Brain pericyte (primary cell): ENCODE results near the gene TRAFD1.

ENCODE experiments used
- DNase-seq: peaks from one replicate; pipeline ENCODE4 v3.0.0-alpha.2; 2012; ENCODE audit warnings: low read depth, low spot score

TRAFD1 gene

GRCh38 chr12:112175361-112176155 is 50.2 kb downstream of the TRAFD1 start:
- no peak for DNase-seq

DNA sequence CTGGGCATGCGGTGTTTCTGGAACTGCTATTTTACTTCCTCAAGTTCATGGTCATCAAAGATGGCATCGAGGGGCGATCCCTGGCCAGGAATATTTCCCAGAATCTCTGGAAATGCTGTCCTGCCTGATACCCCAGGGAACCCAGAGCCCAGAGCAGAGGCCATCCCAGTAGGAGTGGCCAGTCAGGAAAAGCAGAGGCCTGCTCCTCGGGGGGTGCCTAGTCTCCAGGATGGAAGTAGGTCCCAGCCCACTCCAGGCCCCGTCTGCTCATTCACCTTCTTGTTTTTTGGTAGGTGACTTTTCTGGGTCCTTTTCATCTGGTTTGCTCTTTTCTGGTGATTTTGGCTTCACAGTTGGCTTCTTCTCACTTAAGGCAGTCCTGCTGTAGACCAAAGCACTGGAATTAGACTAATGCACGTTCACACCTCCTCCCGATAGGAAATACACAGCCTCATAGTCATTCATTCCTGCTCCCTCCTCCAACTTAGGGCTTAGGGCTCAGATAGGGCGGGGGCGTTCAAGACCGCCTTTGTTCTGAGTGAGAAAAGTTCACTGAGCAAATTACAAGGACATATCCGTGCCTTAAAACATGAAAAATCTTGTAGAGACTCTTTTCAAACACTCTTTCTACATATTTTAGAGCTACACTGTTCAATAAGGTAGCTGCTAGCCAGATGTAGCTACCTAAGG is 51.1 kb downstream of the TRAFD1 start:
- no peak for DNase-seq

GRCh38 chr12:112178796-112179195 is 53.4 kb downstream of the TRAFD1 start:
- no peak for DNase-seq

DNA sequence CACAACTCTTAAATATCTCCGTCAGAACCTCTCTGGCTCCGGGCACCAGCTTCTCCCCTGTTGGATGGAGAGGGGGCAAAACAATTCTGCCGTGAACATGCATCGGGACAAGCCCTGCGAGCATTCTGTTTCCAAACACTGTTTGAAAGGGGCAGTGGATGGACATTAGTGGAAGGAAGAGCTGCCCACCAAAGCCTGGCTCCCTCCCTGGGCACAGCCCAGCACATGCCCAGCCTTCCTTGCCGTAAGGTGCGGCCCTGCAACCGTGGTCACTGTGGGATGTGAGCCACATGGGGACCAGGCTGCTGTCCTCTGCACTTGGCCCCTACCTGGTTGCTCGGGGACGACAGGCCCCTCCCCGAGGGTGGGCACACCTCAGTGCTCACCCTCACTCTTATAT is 54.0 kb downstream of the TRAFD1 start:
- DNase-seq = no peak

- DNase-seq = no peak
These were observed 54.6 kb downstream of the TRAFD1 start for GRCh38 chr12:112179916-112180315.

GRCh38 chr12:112180422-112180821 is 55.1 kb downstream of the TRAFD1 start:
- DNase-seq = no peak

DNA sequence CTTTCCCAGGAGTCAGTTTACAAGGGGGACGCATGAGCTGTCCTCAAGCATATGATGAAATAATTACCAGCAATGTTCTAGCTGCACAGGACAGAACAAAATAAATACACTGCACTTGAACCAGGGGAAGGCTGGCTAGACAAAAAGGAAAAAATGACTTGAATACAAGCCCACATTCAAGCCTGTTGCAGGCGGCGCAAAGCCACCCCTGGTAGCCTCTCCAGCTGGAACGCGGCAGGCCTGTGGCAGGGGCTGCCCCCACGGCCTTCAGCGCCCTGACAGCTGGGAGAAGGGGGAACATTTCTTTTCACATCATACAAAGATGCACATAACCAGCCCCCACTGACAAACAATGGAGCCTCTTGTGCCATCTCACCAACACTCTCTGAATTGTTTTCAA is 57.1 kb downstream of the TRAFD1 start:
- DNase-seq = no peak

- DNase-seq = no peak
These were observed 58.0 kb downstream of the TRAFD1 start for GRCh38 chr12:112183141-112184021.

DNA sequence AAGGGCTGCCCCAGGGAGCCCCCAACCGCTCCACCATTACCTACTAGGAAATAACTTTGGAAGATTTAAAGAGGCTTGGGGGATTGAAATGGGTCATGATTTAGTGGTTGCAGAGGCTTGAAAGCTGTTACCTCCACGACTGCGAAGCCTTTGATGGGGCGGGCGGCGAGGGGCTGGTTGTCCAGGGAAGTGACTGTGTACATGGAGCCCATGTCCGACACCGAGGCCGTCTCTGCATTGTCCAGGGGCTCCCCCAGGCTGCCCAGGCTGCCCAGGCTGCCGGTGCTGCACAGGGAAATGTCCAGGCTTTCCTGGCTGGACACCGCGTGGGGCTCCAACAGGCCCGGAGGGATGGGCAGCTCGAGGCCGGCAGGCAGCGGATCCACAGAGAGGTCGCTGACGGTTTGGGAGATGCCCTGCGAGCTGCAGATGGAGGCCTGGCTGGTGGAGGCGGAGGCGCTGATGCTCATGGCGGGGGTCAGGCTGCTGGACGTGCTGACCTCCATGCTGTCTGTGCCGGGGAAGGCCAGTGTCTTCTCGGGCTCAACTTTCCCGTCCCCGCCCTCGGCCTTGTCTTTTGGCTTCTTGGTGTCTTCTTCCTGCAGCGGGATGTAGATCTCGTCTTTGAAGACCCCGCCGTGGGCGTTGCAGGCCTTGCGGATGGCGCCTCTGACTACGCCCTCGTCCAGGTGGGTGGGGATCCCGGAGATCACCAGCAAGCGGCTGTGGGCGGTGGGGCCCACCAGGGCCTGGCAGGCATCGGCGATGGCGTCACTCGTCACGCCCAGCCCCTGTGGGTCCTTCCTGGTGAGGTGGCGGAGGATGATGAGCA is 58.9 kb downstream of the TRAFD1 start:
- no peak for DNase-seq

GRCh38 chr12:112185093-112185923 is 59.9 kb downstream of the TRAFD1 start:
- DNase-seq = no peak

DNA sequence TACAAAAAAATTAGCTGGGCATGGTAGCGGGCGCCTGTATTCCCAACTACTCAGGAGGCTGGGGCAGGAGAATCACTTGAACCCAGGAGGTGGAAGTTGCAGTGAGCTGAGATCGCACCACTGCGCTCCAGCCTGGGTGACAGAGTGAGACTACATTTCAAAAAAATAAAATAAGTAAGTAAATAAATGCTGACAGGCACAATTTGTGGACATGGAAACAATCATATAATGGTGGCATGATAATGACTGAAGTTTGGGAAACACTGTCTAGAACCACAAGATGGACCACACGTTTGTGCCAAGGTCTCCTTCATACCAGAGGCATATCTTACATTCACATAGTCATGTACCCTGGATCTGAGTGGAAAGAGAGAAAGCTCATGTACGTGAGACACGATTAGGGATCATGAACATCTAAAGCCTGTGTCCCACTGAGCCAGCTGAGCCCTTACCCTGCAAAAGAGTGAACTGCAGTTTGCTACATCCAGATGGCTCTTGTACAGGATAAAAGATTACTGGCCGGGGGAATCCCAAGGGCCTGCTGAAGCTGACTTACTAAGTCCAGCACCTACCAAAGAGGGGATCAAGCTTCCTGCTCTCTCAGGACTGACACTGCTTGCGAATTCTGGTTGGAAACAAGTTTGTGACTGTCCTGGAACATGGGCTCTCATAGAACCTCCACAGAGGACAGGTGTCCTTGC is 62.9 kb downstream of the TRAFD1 start:
- DNase-seq = no peak

DNA sequence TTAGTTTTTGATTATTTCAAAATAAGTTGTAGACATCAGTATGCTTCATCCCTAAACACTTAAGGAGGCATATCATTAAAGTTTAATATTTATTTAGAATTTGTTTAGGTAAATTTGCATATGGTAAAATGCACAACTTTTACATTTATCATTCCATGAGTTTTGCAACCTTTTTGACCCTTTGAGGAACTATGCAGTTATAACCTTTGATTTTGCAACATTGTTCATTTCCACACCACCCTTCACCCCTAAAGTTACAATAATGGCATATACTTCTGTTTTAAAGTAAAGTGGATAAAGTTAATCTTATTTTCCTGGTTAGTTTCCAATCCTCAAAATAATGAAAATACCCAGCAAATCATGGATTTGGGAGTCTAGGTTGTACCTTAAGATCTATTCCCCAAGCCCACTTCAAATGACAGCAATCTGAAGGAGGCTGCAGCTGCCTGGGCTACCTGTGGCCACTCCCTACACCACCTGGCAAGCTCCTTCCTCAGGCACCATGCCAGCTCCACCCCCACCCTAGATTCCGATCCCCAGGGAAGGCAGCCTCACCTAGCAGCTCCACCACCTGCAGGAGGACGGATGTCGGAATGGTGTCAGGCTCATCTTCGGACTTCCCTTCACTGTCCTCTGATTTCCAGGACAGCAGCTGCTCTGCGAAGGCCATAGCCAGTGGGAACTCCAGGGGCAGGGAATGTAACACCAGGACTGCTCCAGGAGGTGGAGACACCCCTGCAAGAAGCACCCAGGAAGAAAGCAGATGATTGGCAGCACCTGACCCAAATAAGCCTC is 65.1 kb downstream of the TRAFD1 start:
- DNase-seq = no peak

- no peak for DNase-seq
These were observed 65.8 kb downstream of the TRAFD1 start for GRCh38 chr12:112191201-112191600.

DNA sequence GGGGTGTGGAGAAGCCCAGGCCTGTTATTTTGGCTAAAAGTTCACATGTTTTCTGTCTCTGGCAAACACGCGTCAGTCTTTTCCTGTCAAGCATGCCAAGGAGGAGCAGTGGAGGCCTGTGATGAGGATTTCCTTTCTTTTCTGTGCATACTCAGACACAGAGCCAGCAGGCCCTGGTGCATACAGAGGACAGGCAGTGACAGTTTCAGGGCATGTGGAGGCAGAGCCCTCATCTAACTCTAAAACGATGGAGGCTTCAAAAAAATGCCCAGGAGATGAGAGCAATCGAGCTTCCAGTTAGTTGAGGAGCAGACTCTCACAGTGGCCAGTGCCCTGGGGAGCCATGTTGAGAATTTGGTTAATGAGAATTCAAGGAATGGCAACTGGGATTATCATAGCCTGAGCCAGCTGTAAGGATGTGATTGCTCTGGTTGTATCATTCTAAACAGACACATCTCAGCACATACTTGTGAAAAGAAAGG is 66.5 kb downstream of the TRAFD1 start:
- no peak for DNase-seq

GRCh38 chr12:112192475-112192874 is 67.1 kb downstream of the TRAFD1 start:
- DNase-seq = no peak

DNA sequence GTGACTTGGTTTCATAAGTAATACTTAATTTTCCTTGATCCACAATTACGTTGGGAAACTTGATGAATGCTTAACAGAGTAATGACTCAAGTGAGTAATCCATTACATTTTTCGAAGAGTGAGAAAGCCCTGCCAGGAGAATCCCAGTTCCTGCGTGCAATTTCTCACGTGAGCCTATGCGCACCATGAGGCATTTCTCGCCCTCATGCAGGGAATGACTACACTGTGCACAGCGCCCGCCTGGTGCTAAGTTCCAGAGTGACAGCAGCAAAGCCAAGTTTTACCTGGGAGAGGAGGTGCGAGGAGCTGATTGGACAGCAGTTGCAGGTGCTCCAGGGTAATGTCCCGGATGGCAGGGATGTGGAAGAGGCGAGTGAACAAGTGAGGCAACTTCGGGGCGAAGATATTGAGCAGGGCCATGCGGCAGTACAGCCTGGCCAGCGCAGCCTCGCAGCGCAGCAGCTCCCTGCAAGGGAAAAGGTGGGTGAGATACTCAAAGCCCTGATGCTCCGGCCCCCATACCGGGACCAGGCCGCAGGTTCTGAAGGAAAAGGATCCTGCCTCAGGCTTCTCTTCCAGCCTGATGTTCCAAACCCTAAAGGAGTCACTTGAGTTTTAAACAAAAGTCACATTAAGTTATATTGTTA is 69.4 kb downstream of the TRAFD1 start:
- DNase-seq = no peak

DNA sequence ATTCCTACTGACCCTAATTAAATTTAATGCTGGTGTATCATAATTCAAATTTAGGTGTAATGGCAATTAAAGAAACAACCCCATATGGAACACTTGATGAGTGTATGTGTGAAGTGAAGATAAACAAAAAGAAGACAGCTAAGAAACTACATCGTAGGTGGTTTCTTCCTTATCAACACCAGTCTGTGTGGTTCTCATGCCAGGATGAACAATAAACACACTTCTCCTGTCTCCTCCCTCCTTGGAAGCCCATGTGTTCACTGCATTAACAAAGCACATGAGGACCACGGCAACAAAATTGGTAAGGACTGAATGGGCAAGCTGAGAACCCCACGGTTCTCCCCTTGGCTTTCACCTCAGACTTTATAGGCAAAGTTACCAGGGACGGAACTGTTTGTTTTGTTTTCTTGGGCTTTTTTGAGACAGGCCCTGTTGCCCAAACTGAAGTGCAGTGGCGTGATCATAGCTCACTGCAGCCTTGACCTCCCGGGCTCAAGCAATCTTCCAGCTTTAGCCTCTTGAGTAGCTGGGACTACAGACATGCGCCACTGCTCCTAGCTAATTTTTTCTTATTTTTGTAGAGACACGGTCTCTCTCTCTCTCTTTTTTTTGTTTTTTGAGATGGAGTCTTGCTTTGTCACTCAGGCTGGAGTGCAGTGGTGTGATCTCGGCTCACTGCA is 71.0 kb downstream of the TRAFD1 start:
- no peak for DNase-seq
